Activated CD4-positive, alpha-beta T cell treated with anti-CD3 and anti-CD28 coated beads, Interleukin-2, amount 50 U/mL, for 16 hours (primary cell): ENCODE results near the gene PRKAR2B.
"Not testable (repeated sequence)": the region's sequence is repeated elsewhere in the genome, so short reads cannot be mapped to it uniquely, and the experiment has no call there.

ENCODE experiments used
- DNase-seq: peaks from one replicate; pipeline ENCODE4 v3.0.0-alpha.2; 2020

Gene PRKAR2B

GRCh38 chr7:107080099-107080505 lies 35.6 kb downstream of the PRKAR2B start:
- DNase-seq, result no peak

GRCh38 chr7:107080533-107080932 lies 36.0 kb downstream of the PRKAR2B start:
- DNase-seq, result no peak

GRCh38 chr7:107085180-107085579 lies 40.7 kb downstream of the PRKAR2B start:
- DNase-seq, result no peak

- no peak for DNase-seq
These were observed 45.1 kb downstream of the PRKAR2B start for GRCh38 chr7:107089627-107090026.

- no peak for DNase-seq
These were observed 46.0 kb downstream of the PRKAR2B start for GRCh38 chr7:107090457-107090856.

- no peak for DNase-seq
These were observed 46.8 kb downstream of the PRKAR2B start for GRCh38 chr7:107091306-107091705.

- DNase-seq, result not testable (repeated sequence)
These were observed 49.2 kb downstream of the PRKAR2B start for GRCh38 chr7:107093671-107094070.

- not testable (repeated sequence) for DNase-seq
These were observed 54.6 kb downstream of the PRKAR2B start for GRCh38 chr7:107099154-107099553.

- DNase-seq, result no peak
These were observed 56.3 kb downstream of the PRKAR2B start for GRCh38 chr7:107100824-107101223.

- DNase-seq, result no peak
These were observed 58.9 kb downstream of the PRKAR2B start for GRCh38 chr7:107103369-107103768.

GRCh38 chr7:107104801-107105200 lies 60.3 kb downstream of the PRKAR2B start:
- no peak for DNase-seq

- DNase-seq, result no peak
These were observed 61.2 kb downstream of the PRKAR2B start for GRCh38 chr7:107105591-107106245.

- DNase-seq, result no peak
These were observed 64.4 kb downstream of the PRKAR2B start for GRCh38 chr7:107108793-107109371.

GRCh38 chr7:107109955-107110354 lies 65.5 kb downstream of the PRKAR2B start:
- no peak for DNase-seq

- DNase-seq, result no peak
These were observed 66.7 kb downstream of the PRKAR2B start for GRCh38 chr7:107111196-107111595.

GRCh38 chr7:107113866-107114265 lies 69.4 kb downstream of the PRKAR2B start:
- no peak for DNase-seq

GRCh38 chr7:107115114-107115513 lies 70.6 kb downstream of the PRKAR2B start:
- DNase-seq, result no peak

- DNase-seq, result no peak
These were observed 71.4 kb downstream of the PRKAR2B start for GRCh38 chr7:107115762-107116540.

- no peak for DNase-seq
These were observed 73.8 kb downstream of the PRKAR2B start for GRCh38 chr7:107118109-107118900.

- DNase-seq, result no peak
These were observed 75.0 kb downstream of the PRKAR2B start for GRCh38 chr7:107119376-107120105.

- no peak for DNase-seq
These were observed 78.0 kb downstream of the PRKAR2B start for GRCh38 chr7:107122486-107122911.

- no peak for DNase-seq
These were observed 78.9 kb downstream of the PRKAR2B start for GRCh38 chr7:107123392-107123791.
